ENCODE results near the gene FIGN.
A peak's percentile ranks its signal among the peaks of the same experiment; 100 is the strongest.

Gene FIGN

GRCh38 chr2:163669506-163669905 is 66.3 kb downstream of the FIGN start:
- TF ChIP-seq, protein P1, sequence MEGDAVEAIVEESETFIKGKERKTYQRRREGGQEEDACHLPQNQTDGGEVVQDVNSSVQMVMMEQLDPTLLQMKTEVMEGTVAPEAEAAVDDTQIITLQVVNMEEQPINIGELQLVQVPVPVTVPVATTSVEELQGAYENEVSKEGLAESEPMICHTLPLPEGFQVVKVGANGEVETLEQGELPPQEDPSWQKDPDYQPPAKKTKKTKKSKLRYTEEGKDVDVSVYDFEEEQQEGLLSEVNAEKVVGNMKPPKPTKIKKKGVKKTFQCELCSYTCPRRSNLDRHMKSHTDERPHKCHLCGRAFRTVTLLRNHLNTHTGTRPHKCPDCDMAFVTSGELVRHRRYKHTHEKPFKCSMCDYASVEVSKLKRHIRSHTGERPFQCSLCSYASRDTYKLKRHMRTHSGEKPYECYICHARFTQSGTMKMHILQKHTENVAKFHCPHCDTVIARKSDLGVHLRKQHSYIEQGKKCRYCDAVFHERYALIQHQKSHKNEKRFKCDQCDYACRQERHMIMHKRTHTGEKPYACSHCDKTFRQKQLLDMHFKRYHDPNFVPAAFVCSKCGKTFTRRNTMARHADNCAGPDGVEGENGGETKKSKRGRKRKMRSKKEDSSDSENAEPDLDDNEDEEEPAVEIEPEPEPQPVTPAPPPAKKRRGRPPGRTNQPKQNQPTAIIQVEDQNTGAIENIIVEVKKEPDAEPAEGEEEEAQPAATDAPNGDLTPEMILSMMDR (conservative IDR thresholded peaks at IDR 0.05; ENCODE audit: low read depth, low read length) = no peak
- no peak for DNase-seq (ENCODE audit: low read depth)
- H3K4me3 ChIP-seq (ENCODE audit: low read length) = no peak overlapping the region

GRCh38 chr2:163667064-163667887 is 68.5 kb downstream of the FIGN start:
- DNase-seq (ENCODE audit: low read depth) = peak; percentile 95
- TF ChIP-seq, protein P1 (conservative IDR thresholded peaks at IDR 0.05; ENCODE audit: low read depth, low read length) = no peak
- H3K4me3 ChIP-seq (ENCODE audit: low read length) = no peak overlapping the region

GRCh38 chr2:163665817-163666216 is 70.0 kb downstream of the FIGN start:
- TF ChIP-seq, protein P1 (conservative IDR thresholded peaks at IDR 0.05; ENCODE audit: low read depth, low read length) = no peak
- no peak overlapping the region for H3K4me3 ChIP-seq (ENCODE audit: low read length)
- no peak for DNase-seq (ENCODE audit: low read depth)

DNA sequence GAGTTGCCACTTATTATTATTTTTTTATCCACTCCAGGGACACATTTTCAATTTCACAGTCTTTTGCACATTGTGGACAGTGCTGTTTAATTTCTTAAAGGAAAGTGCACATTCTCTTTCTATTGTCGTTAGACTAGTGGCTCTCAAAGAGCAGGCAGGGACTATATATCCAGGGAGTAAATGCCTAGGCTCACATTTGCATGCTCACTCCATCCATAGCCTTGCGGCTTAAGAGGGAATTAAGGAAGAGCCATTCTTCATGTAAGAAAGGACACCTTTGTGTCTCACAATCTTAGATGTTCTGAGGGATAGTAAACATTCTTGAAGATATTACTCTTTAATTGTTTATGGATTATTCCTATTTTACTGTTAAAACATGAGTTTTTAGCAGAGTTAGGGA is 70.8 kb downstream of the FIGN start:
- TF ChIP-seq, protein P1 (conservative IDR thresholded peaks at IDR 0.05; ENCODE audit: low read depth, low read length) = no peak
- H3K4me3 ChIP-seq (ENCODE audit: low read length) = no peak overlapping the region
- no peak for DNase-seq (ENCODE audit: low read depth)

GRCh38 chr2:163664610-163665009 is 71.2 kb downstream of the FIGN start:
- DNase-seq (ENCODE audit: low read depth) = peak; percentile 85
- H3K4me3 ChIP-seq (ENCODE audit: low read length) = no peak overlapping the region
- TF ChIP-seq, protein P1 (conservative IDR thresholded peaks at IDR 0.05; ENCODE audit: low read depth, low read length) = no peak

- no peak overlapping the region for H3K4me3 ChIP-seq (ENCODE audit: low read length)
- TF ChIP-seq, protein P1 (conservative IDR thresholded peaks at IDR 0.05; ENCODE audit: low read depth, low read length) = no peak
- peak; percentile 44 for DNase-seq (ENCODE audit: low read depth)
These were observed 73.5 kb downstream of the FIGN start for GRCh38 chr2:163662141-163662780.

- DNase-seq (ENCODE audit: low read depth) = no peak
- no peak overlapping the region for H3K4me3 ChIP-seq (ENCODE audit: low read length)
- TF ChIP-seq, protein P1 (conservative IDR thresholded peaks at IDR 0.05; ENCODE audit: low read depth, low read length) = no peak
These were observed 76.6 kb downstream of the FIGN start for GRCh38 chr2:163659224-163659623.

Data from retinal pigment epithelial cell (primary cell).